H1 (cell line): ENCODE measurements around the gene TRPV4. TPM values are rescaled to one million over a fixed set of nuclear protein-coding genes. Genes with fewer than 3 reads are reported as not detected.

Source experiments
- BACH1 ChIP-seq: IDR thresholded peaks from 2 replicates; pipeline ENCODE4 v1.6.1; 2012; ENCODE audit warnings: low read length, improper control_type of control experiment
- CREB1 ChIP-seq: IDR thresholded peaks from 2 replicates; pipeline ENCODE4 v1.6.1; 2012; ENCODE audit warnings: inconsistent platforms
- JUN ChIP-seq: IDR thresholded peaks from 2 replicates; pipeline ENCODE4 v1.6.1; 2011; ENCODE audit warnings: low read depth, mild to moderate bottlenecking, improper control_type of control experiment, low read length
- polyA plus RNA-seq, 7 experiments: library from polyadenylated mRNA; depleted of rRNA in 3 of 7; stranded (reverse) in 5 of 7; unstranded in 2 of 7; fragments of >200 nt in 5 of 7; fragments of 200-250 nt in 2 of 7; gene quantifications; 1 replicate in 5 of 7; 2 replicates in 1 of 7; 4 replicates in 1 of 7; pipeline versions ENCODE4 v1.2.1 to v1.2.3, GENCODE V29; 2011 to 2013; ENCODE audit warnings: missing spikeins in 2 of 7, mixed read lengths in 2 of 7
- total RNA-seq: library from RNA; stranded (reverse); fragmentation: NEBNext Ultra II Directional; extraction: Animal tissue kit (Norgen Biotek cat#: 25700); gene quantifications from 2 replicates; pipeline ENCODE4 v1.2.1, GENCODE V29; 2021

TRPV4 gene
- total and polyA plus RNA-seq, 2 of the 8 experiments (the other 6 are each of a cell fraction or from before 2014, with no cell fraction given) = 2.1 to 6.2 TPM

- TF ChIP-seq JUN = no peak
- TF ChIP-seq CREB1 = no peak
- TF ChIP-seq BACH1 = no peak
Observed at GRCh38 chr12:109767991-109768900, 65.0 kb downstream of the TRPV4 start (continued).
